ENCODE measurements around the gene RERE. TPM values are rescaled to one million over a fixed set of nuclear protein-coding genes. Genes with fewer than 3 reads are reported as not detected.

The RERE gene
- total RNA-seq, 1 donor from 2014 or later = 64.6 TPM

DNA sequence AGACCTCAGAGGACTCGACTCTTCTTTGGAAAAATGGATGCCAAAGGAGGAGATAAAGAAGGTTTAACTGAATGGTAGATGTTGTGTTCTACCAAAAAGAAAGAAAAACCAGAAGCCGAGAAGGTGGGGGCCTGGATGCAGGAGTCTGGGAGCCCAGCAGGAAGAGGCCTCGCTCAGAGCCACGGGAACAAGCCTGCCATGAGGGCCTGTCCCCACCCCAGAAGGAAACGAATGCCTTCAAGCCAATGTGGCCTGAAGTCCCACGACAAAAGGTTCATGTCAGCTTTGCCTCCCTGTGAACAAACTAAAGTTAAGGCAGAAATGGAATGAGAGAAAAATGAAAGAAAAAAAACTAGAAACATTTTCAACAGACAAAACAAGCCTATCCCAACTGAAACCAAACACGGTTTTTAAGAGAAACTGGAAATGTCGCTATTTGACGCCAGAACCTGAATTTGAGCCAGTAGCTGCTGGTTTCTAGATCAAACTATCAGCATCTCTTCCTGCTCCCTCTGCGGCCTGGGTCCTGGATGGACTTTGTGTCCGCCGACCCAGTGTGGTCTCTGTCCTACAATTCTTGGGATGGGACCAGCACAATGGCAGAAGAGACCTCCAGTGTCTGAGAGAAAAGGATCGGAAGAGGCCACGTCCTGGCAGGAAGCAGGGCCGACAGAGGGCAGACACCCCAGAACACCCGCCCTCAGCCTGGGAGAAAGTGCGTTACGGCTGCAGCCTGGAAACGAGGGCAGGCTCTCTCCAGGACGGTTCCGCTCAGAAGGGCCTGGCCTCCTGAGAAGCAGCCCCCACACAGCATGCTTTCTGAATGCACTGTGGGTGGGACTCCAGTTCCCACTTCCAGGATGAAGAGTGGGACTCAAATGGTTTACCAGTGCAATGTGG lies 464.3 kb downstream of the RERE start:
- peak overlapping the region; percentile 66 to 81 for H3K27ac ChIP-seq
- H3K9me3 ChIP-seq = no peaks in the 10 kb centered on the region
- H3K27me3 ChIP-seq = no peaks in the 10 kb centered on the region
- no peak for DNase-seq (ENCODE audit: low spot score in 2 of 2)
- H3K4me3 ChIP-seq = no peak overlapping the region
- TF ChIP-seq, protein P1, sequence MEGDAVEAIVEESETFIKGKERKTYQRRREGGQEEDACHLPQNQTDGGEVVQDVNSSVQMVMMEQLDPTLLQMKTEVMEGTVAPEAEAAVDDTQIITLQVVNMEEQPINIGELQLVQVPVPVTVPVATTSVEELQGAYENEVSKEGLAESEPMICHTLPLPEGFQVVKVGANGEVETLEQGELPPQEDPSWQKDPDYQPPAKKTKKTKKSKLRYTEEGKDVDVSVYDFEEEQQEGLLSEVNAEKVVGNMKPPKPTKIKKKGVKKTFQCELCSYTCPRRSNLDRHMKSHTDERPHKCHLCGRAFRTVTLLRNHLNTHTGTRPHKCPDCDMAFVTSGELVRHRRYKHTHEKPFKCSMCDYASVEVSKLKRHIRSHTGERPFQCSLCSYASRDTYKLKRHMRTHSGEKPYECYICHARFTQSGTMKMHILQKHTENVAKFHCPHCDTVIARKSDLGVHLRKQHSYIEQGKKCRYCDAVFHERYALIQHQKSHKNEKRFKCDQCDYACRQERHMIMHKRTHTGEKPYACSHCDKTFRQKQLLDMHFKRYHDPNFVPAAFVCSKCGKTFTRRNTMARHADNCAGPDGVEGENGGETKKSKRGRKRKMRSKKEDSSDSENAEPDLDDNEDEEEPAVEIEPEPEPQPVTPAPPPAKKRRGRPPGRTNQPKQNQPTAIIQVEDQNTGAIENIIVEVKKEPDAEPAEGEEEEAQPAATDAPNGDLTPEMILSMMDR (IDR thresholded peaks at IDR 0.05) = no peak
- H3K36me3 ChIP-seq = peaks cover 37 to 50% of the 10 kb centered on the region in 2 donors
- intact Hi-C loops (cut with DNase I) = no loop called here
- peaks cover 0 to 25% of the 10 kb centered on the region in 2 donors for H3K4me1 ChIP-seq

DNA sequence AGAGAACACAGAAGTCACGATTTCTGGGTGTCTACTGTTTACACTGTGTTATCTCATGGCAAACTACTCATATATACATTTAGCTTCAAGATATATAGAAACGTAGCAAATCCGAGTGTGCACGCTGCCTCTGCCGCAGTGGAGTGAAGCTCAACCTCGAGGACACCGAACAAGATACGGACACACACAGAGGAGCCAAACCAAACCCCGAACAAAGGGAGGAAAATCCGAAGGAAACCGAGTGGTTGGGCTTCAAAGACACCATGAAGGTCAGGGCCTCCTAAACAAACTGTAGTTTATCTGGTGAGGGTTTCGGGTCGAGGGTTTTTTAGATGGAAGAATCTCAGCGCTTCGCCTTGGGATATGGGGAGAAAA lies 465.0 kb downstream of the RERE start:
- intact Hi-C loops (cut with DNase I) = no loop called here
- no peaks in the 10 kb centered on the region for H3K9me3 ChIP-seq
- DNase-seq (ENCODE audit: low spot score in 2 of 2) = no peak
- peak overlapping the region; percentile 66 to 81 for H3K27ac ChIP-seq
- no peak overlapping the region for H3K4me3 ChIP-seq
- H3K27me3 ChIP-seq = no peaks in the 10 kb centered on the region
- H3K36me3 ChIP-seq = peaks cover 30 to 43% of the 10 kb centered on the region in 2 donors
- TF ChIP-seq, protein P1 (IDR thresholded peaks at IDR 0.05) = no peak
- H3K4me1 ChIP-seq = peaks cover 0 to 25% of the 10 kb centered on the region in 2 donors

GRCh38 chr1:8351693-8352470 lies 465.6 kb downstream of the RERE start:
- H3K36me3 ChIP-seq = peaks cover 25 to 37% of the 10 kb centered on the region in 2 donors
- H3K4me3 ChIP-seq = no peak overlapping the region
- H3K27me3 ChIP-seq = no peaks in the 10 kb centered on the region
- intact Hi-C loops (cut with DNase I) = no loop called here
- H3K27ac ChIP-seq = peak overlapping the region in 1 of 2 donors; percentile 81
- no peaks in the 10 kb centered on the region for H3K9me3 ChIP-seq
- TF ChIP-seq, protein P1 (IDR thresholded peaks at IDR 0.05) = peak; percentile 26 to 68 (median 63)
- H3K4me1 ChIP-seq = peaks cover 0 to 25% of the 10 kb centered on the region in 2 donors
- no peak for DNase-seq (ENCODE audit: low spot score in 2 of 2)

GRCh38 chr1:8350914-8351684 lies 466.3 kb downstream of the RERE start:
- Histone ChIP-seq H3K4me1 (peaks cover 0 to 25% of the 10 kb centered on the region in 2 donors), H3K27ac (peak overlapping the region; percentile 34 to 81)
- TF ChIP-seq, protein P1 (IDR thresholded peaks at IDR 0.05) = no peak

DNA sequence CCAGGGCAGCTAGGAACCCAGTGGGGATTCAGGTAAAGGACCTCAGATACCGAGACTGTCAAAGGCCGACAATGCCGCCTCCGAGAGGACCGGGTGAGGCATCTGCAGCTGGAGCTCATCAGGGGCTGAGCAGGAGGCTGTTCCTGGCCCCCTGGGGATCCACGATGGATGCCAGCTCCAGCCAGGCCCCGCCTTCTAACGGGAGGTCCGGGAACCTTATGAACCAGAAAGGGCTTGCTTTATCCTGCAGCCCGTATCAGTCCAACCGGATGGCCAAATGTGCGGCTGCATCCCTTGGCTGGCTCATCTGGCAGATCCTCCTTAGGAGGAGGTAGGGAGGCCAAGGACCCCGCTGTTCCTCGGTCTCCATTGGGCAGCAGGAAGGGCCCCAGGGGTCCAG lies 467.5 kb downstream of the RERE start:
- H3K27ac ChIP-seq = peak overlapping the region; percentile 39 to 81
- TF ChIP-seq, protein P1 (IDR thresholded peaks at IDR 0.05) = no peak
- no peak overlapping the region for H3K4me3 ChIP-seq
- H3K27me3 ChIP-seq = no peaks in the 10 kb centered on the region
- peaks cover 0 to 25% of the 10 kb centered on the region in 2 donors for H3K4me1 ChIP-seq
- no peak for DNase-seq (ENCODE audit: low spot score in 2 of 2)
- H3K9me3 ChIP-seq = no peaks in the 10 kb centered on the region
- H3K36me3 ChIP-seq = peaks cover 5 to 18% of the 10 kb centered on the region in 2 donors
- intact Hi-C loops (cut with DNase I) = loop anchor here (1.0 to 2.0 kb wide), 4 partner anchors 31 to 375 kb away; partner anchors contain the start of gene SLC45A1

More at GRCh38 chr1:8350914-8351684, 466.3 kb downstream of the RERE start:
- H3K9me3 ChIP-seq = no peaks in the 10 kb centered on the region
- H3K36me3 ChIP-seq = peaks cover 17 to 29% of the 10 kb centered on the region in 2 donors
- no peak overlapping the region for H3K4me3 ChIP-seq
- H3K27me3 ChIP-seq = no peaks in the 10 kb centered on the region
- no peak for DNase-seq (ENCODE audit: low spot score in 2 of 2)
- intact Hi-C loops (cut with DNase I) = no loop called here
